Measurements from ENCODE around the gene PTGR3. TPM values are rescaled to one million over a fixed set of nuclear protein-coding genes. Genes with fewer than 3 reads are reported as not detected.

PTGR3 gene
- total RNA-seq, 1 donor from 2014 or later: 16.3 TPM

GRCh38 chr18:75215663-75216062 lies 6.7 kb upstream of the PTGR3 start:
- no peak for DNase-seq (ENCODE audit: low read depth, low spot score)

- DNase-seq (ENCODE audit: low read depth, low spot score): no peak
These were observed 6.0 kb upstream of the PTGR3 start for GRCh38 chr18:75214766-75215510.

- no peak for DNase-seq (ENCODE audit: low read depth, low spot score)
These were observed 5.4 kb upstream of the PTGR3 start for GRCh38 chr18:75214332-75214690.

- DNase-seq (ENCODE audit: low read depth, low spot score): no peak
These were observed 4.8 kb upstream of the PTGR3 start for GRCh38 chr18:75213611-75214331.

GRCh38 chr18:75212751-75213090 lies 3.8 kb upstream of the PTGR3 start:
- DNase-seq (ENCODE audit: low read depth, low spot score): no peak

- DNase-seq (ENCODE audit: low read depth, low spot score): no peak
These were observed 3.2 kb upstream of the PTGR3 start for GRCh38 chr18:75211953-75212750.

GRCh38 chr18:75211626-75211952 lies 2.6 kb upstream of the PTGR3 start:
- DNase-seq (ENCODE audit: low read depth, low spot score): no peak

- no peak for DNase-seq (ENCODE audit: low read depth, low spot score)
These were observed 2.2 kb upstream of the PTGR3 start for GRCh38 chr18:75211002-75211621.

- peak; percentile 67 for DNase-seq (ENCODE audit: low read depth, low spot score)
These were observed 1.5 kb upstream of the PTGR3 start, which contains the start of gene TSHZ1 for GRCh38 chr18:75210274-75211001. TSHZ1 (plus strand) TSS chr18:75210797; CDS start chr18:75211877, 1,080 bp downstream.

- DNase-seq (ENCODE audit: low read depth, low spot score): no peak
These were observed 966 bp upstream of the PTGR3 start for GRCh38 chr18:75209951-75210258.

- DNase-seq (ENCODE audit: low read depth, low spot score): no peak
These were observed 157 bp downstream of the PTGR3 start for GRCh38 chr18:75208836-75209128.

- DNase-seq (ENCODE audit: low read depth, low spot score): no peak
These were observed 644 bp downstream of the PTGR3 start for GRCh38 chr18:75208155-75208835.

- DNase-seq (ENCODE audit: low read depth, low spot score): no peak
These were observed 1.4 kb downstream of the PTGR3 start for GRCh38 chr18:75207310-75208154.

- DNase-seq (ENCODE audit: low read depth, low spot score): no peak
These were observed 2.3 kb downstream of the PTGR3 start for GRCh38 chr18:75206452-75207309.

GRCh38 chr18:75205514-75206132 lies 3.3 kb downstream of the PTGR3 start:
- DNase-seq (ENCODE audit: low read depth, low spot score): no peak

- DNase-seq (ENCODE audit: low read depth, low spot score): no peak
These were observed 4.0 kb downstream of the PTGR3 start for GRCh38 chr18:75204732-75205513.

- DNase-seq (ENCODE audit: low read depth, low spot score): no peak
These were observed 4.6 kb downstream of the PTGR3 start for GRCh38 chr18:75204269-75204731.

All from pulmonary artery endothelial cell (primary cell).